ENCODE measurements around the gene IZUMO4. TPM values are rescaled to one million over a fixed set of nuclear protein-coding genes. Genes with fewer than 3 reads are reported as not detected.

Gene IZUMO4
- total and polyA plus RNA-seq, 10 of the 15 experiments (the other 5 are each of a cell fraction or from before 2014, with no cell fraction given) = 0.53 to 27.1 (median 7.5) TPM

GRCh38 chr19:2132191-2132590, 35.5 kb downstream of the IZUMO4 start:
- no peak for ATAC-seq
- Histone ChIP-seq H3K27ac (ENCODE audit: control insufficient read depth, insufficient read depth) (no peak overlapping the region), H3K79me2 (ENCODE audit: control insufficient read depth, insufficient read depth, low read length) (peaks cover 1% of the 10 kb centered on the region), H3K4me1 (ENCODE audit: control insufficient read depth, insufficient read depth, low read length) (no peaks in the 10 kb centered on the region), H3K27me3 (replicated peaks in 1 of 2; ENCODE audit: control insufficient read depth in 2 of 2, insufficient read depth in 2 of 2, low read length in 1 of 2) (no peaks in the 10 kb centered on the region), H3K9ac (ENCODE audit: control insufficient read depth, insufficient read depth, low read length) (no peak overlapping the region), H4K20me1 (ENCODE audit: control insufficient read depth, insufficient read depth) (no peaks in the 10 kb centered on the region), H3K4me3 (no peak overlapping the region), H3K36me3 (ENCODE audit: control insufficient read depth in 2 of 2, insufficient read depth in 2 of 2, low read length in 1 of 2) (peaks cover 20 to 51% of the 10 kb centered on the region in 2 experiments), H3K9me3 (replicated peaks; ENCODE audit: control insufficient read depth, insufficient read depth, low read length) (no peaks in the 10 kb centered on the region), H2AFZ (ENCODE audit: control insufficient read depth, low read depth, low read length) (no peak overlapping the region), H3K4me2 (ENCODE audit: control insufficient read depth, insufficient read depth) (no peak overlapping the region)
- in situ Hi-C loops (cut with MboI) (no loop called here), intact Hi-C loops (cut with micrococcal nuclease; ENCODE audit: unreplicated experiment) (no loop called here)
- FAIRE-seq = no peak
- BruUV-seq (replicated peaks) = no TSS peak
- 100% methylated on average over 14 of the region's 14 CpGs for WGBS (ENCODE audit: insufficient coverage, insufficient replicate concordance, low lambda C conversion rate, missing lambda C conversion rate)
- CTCF ChIA-PET = no interaction called here
- no peak for TF ChIP-seq NFYA (IDR thresholded peaks at IDR 0.05; ENCODE audit: borderline replicate concordance, low read depth, low read length)
- no peak for TF ChIP-seq SIX5 (IDR thresholded peaks at IDR 0.05; ENCODE audit: low read depth, low read length, severe bottlenecking)
- TF ChIP-seq BMI1 (IDR thresholded peaks at IDR 0.05; ENCODE audit: borderline replicate concordance) = no peak
- TF ChIP-seq ZNF274 (IDR thresholded peaks at IDR 0.05; ENCODE audit: insufficient read depth, insufficient read length) = no peak
- TF ChIP-seq MXI1 (IDR thresholded peaks at IDR 0.05; ENCODE audit: low read depth, low read length) = no peak
- POLR2A ChIA-PET = no interaction called here
- no peak for DNase-seq (ENCODE audit: low read depth, low spot score)
- SMC1A ChIA-PET (ENCODE audit: uncharacterized antibody, unreplicated experiment) = no interaction called here
- RAD21 ChIA-PET (ENCODE audit: unreplicated experiment) = no interaction called here

- Histone ChIP-seq H3K36me3 (ENCODE audit: control insufficient read depth in 2 of 2, insufficient read depth in 2 of 2, low read length in 1 of 2) (peaks cover 23 to 49% of the 10 kb centered on the region in 2 experiments), H3K4me2 (ENCODE audit: control insufficient read depth, insufficient read depth) (no peak overlapping the region), H3K79me2 (ENCODE audit: control insufficient read depth, insufficient read depth, low read length) (peaks cover 1% of the 10 kb centered on the region), H3K9ac (ENCODE audit: control insufficient read depth, insufficient read depth, low read length) (no peak overlapping the region), H3K27me3 (replicated peaks in 1 of 2; ENCODE audit: control insufficient read depth in 2 of 2, insufficient read depth in 2 of 2, low read length in 1 of 2) (no peaks in the 10 kb centered on the region), H3K27ac (ENCODE audit: control insufficient read depth, insufficient read depth) (no peak overlapping the region), H3K4me1 (ENCODE audit: control insufficient read depth, insufficient read depth, low read length) (no peaks in the 10 kb centered on the region), H4K20me1 (ENCODE audit: control insufficient read depth, insufficient read depth) (no peaks in the 10 kb centered on the region), H3K9me3 (replicated peaks; ENCODE audit: control insufficient read depth, insufficient read depth, low read length) (no peaks in the 10 kb centered on the region), H2AFZ (ENCODE audit: control insufficient read depth, low read depth, low read length) (no peak overlapping the region), H3K4me3 (no peak overlapping the region)
- DNase-seq (ENCODE audit: low read depth, low spot score) = no peak
- FAIRE-seq = no peak
- ATAC-seq = no peak
- 85% methylated on average over 19 of the region's 19 CpGs for WGBS (ENCODE audit: insufficient coverage, insufficient replicate concordance, low lambda C conversion rate, missing lambda C conversion rate)
- ChIA-PET CTCF (no interaction called here), RAD21 (ENCODE audit: unreplicated experiment) (no interaction called here), POLR2A (interaction anchor here (0.7 kb wide), 1 partner anchor 96 kb away, joined by 7 read pairs; no protein-coding TSS in a partner anchor), SMC1A (ENCODE audit: uncharacterized antibody, unreplicated experiment) (interaction anchor here (0.9 kb wide), 1 partner anchor 19 kb away, joined by 3 read pairs; no protein-coding TSS in a partner anchor)
- intact Hi-C loops (cut with micrococcal nuclease; ENCODE audit: unreplicated experiment) (no loop called here), in situ Hi-C loops (cut with MboI) (no loop called here)
- no TSS peak for BruUV-seq (replicated peaks)
- TF ChIP-seq POU2F2 (IDR thresholded peaks at IDR 0.05; ENCODE audit: borderline replicate concordance, low read depth, low read length) = no peak
- TF ChIP-seq HDAC6 (IDR thresholded peaks at IDR 0.05; ENCODE audit: unreplicated experiment) = no peak
- no peak for TF ChIP-seq SUZ12 (IDR thresholded peaks at IDR 0.05; ENCODE audit: unreplicated experiment)
- no peak for TF ChIP-seq RB1 (IDR thresholded peaks at IDR 0.05; ENCODE audit: borderline replicate concordance)
- no peak for TF ChIP-seq ZNF592 (IDR thresholded peaks at IDR 0.05)
- TF ChIP-seq DPF2 (IDR thresholded peaks at IDR 0.05) = no peak
Measured at GRCh38 chr19:2132731-2133490, 36.2 kb downstream of the IZUMO4 start.

All from GM12878 (cell line).